Uterus (tissue), 4 donors: Measurements from ENCODE around the gene PPEF2. TPM values are rescaled to one million over a fixed set of nuclear protein-coding genes. Genes with fewer than 3 reads are reported as not detected.

Source experiments
- DNase-seq, 2 donors: peaks; one replicate each; pipeline ENCODE4 v3.0.0-alpha.2; 2019 to 2020
- H3K27ac ChIP-seq, 2 donors: fragments of 200-600 bp; sonication (generic); 1 replicate in 1 of 2; 2 replicates in 1 of 2; pipeline ENCODE4 v1.5.1; 2016 to 2018
- H3K27me3 ChIP-seq, 2 donors: fragments of 200-600 bp; sonication (generic); one replicate each; pipeline ENCODE4 v1.5.1; 2018 to 2019; ENCODE audit warnings: control low read depth in 1 of 2
- H3K36me3 ChIP-seq, 2 donors: fragments of 200-600 bp; sonication (generic); one replicate each; pipeline ENCODE4 v1.5.1; 2019; ENCODE audit warnings: control low read depth in 1 of 2
- H3K4me1 ChIP-seq, 2 donors: fragments of 200-600 bp; sonication (generic); one replicate each; pipeline ENCODE4 v1.5.1; 2018 to 2019; ENCODE audit warnings: control low read depth in 1 of 2
- H3K4me3 ChIP-seq, 2 donors: fragments of 200-600 bp; sonication (generic); 1 replicate in 1 of 2; 2 replicates in 1 of 2; pipeline ENCODE4 v1.5.1; 2018 to 2019; ENCODE audit warnings: mild to moderate bottlenecking in 1 of 2
- H3K9me3 ChIP-seq, 2 donors: fragments of 200-600 bp; sonication (generic); one replicate each; pipeline ENCODE4 v1.5.1; 2019; ENCODE audit warnings: control low read depth in 1 of 2
- CTCF ChIP-seq, 4 experiments: fragments of 200-600 bp in 2 of 4; fragments of 450-650 bp in 2 of 4; sonication (generic) in 2 of 4; IDR thresholded peaks; one replicate each; pipeline ENCODE4 v1.5.1; 2016 to 2019; ENCODE audit warnings: antibody characterized with exemption in 4 of 4, mild to moderate bottlenecking in 2 of 4, moderate library complexity in 1 of 4
- POLR2A ChIP-seq, 2 donors: fragments of 450-650 bp; IDR thresholded peaks; one replicate each; pipeline ENCODE4 v1.6.1; 2016; ENCODE audit warnings: antibody characterized with exemption in 2 of 2, mild to moderate bottlenecking in 1 of 2, moderate library complexity in 1 of 2
- intact Hi-C: fragments of 100-400 bp; cut with DNase I; formaldehyde crosslinking; loops from one replicate; pipeline ENCODE4 v1.15.1; 2023; ENCODE audit warnings: low total_unique reads
- total RNA-seq, 4 donors: library from RNA; depleted of rRNA in 3 of 4; stranded (reverse); fragments of >200 nt in 3 of 4; gene quantifications; one replicate each; pipeline versions ENCODE4 v1.1.0 to v1.2.4, GENCODE V29; 2014 to 2023
- donor health status: DM: yes; HTN: yes; CAD: no.

The PPEF2 gene, protein sequence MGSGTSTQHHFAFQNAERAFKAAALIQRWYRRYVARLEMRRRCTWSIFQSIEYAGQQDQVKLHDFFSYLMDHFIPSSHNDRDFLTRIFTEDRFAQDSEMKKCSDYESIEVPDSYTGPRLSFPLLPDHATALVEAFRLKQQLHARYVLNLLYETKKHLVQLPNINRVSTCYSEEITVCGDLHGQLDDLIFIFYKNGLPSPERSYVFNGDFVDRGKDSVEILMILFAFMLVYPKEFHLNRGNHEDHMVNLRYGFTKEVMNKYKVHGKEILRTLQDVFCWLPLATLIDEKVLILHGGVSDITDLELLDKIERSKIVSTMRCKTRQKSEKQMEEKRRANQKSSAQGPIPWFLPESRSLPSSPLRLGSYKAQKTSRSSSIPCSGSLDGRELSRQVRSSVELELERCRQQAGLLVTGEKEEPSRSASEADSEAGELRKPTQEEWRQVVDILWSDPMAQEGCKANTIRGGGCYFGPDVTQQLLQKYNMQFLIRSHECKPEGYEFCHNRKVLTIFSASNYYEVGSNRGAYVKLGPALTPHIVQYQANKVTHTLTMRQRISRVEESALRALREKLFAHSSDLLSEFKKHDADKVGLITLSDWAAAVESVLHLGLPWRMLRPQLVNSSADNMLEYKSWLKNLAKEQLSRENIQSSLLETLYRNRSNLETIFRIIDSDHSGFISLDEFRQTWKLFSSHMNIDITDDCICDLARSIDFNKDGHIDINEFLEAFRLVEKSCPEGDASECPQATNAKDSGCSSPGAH
- total RNA-seq = under 1 TPM in 1 of 4 donors, not detected in 3; 0.09 TPM

DNA sequence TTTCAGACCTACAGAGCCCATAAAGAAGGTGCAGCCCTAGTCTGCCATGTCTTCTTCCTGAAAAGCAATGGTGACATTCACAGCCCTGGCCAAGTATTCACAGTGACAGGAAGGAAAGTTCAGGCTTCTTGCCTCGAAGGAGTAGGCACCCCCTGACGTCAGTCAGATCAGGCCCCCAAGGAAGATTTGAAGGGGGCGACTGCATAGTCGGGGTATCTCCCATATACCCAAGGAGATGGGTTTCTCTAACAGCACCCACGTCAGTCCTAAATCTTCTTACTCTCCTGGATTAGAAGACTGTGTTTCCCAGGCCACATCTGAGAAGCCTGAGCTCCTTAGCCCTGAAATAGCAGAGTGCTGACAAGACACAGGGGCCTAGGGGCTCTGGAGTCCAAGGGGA is at the start of gene PPEF2:
Gene PPEF2, minus strand, starts transcription at position 101 of the 400 bp plus-strand sequence. CDS start 6,127 bp downstream, outside the sequence.
- no peaks in the 10 kb centered on the region for H3K9me3 ChIP-seq
- H3K27me3 ChIP-seq = no peaks in the 10 kb centered on the region
- H3K4me1 ChIP-seq = no peaks in the 10 kb centered on the region
- no peak for DNase-seq
- intact Hi-C loops = no loop called here
- TF ChIP-seq POLR2A (IDR thresholded peaks at IDR 0.05) (no peak), CTCF (IDR thresholded peaks at IDR 0.05) (no peak)
- no peak within 1 kb of the TSS for H3K4me3 ChIP-seq
- no peak within 1 kb of the TSS for H3K27ac ChIP-seq
- H3K36me3 ChIP-seq = no peaks in the 10 kb centered on the region

- H3K4me1 ChIP-seq = no peaks in the 10 kb centered on the region
- no peaks in the 10 kb centered on the region for H3K9me3 ChIP-seq
- no peaks in the 10 kb centered on the region for H3K36me3 ChIP-seq
- no peak for DNase-seq
- H3K27ac ChIP-seq = no peak overlapping the region
- no peak for TF ChIP-seq CTCF (IDR thresholded peaks at IDR 0.05)
- no peak for TF ChIP-seq POLR2A (IDR thresholded peaks at IDR 0.05)
- intact Hi-C loops = no loop called here
- no peaks in the 10 kb centered on the region for H3K27me3 ChIP-seq
- no peak overlapping the region for H3K4me3 ChIP-seq
Observed at GRCh38 chr4:75950213-75950815, 48.1 kb upstream of the PPEF2 start.

DNA sequence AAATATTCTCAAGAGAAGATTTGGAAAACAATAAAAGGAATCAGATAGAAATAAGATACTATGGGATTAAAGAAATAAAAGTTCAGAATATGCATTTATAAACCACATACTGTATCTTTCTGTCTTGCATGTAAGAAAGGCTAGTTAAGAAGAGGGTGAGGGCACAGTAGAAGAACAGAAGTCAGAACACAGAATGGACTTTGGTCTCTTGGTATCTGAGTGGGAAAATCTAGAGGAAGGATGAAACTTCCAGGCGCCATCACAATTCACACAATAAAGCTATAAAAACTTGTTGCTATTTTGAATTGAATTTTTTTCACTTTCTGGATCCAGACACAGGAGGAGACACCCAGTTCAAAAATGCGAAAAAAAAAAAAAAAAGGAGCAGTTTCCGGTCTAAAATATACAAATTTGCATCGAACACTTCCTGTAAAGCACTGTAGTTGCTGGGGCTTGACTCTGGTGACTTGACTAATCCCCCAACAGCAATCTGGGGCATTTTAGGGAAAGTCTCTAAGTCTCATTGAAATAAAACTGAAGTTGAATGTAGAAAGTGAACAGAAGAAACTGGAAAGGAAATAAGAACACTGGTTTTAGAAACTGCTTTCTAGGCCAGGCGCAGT is 46.7 kb upstream of the PPEF2 start:
- Histone ChIP-seq H3K9me3 (no peaks in the 10 kb centered on the region), H3K4me3 (no peak overlapping the region), H3K36me3 (no peaks in the 10 kb centered on the region), H3K27me3 (no peaks in the 10 kb centered on the region), H3K27ac (no peak overlapping the region), H3K4me1 (no peaks in the 10 kb centered on the region)
- TF ChIP-seq CTCF (IDR thresholded peaks at IDR 0.05) (no peak), POLR2A (IDR thresholded peaks at IDR 0.05) (no peak)
- DNase-seq = no peak
- intact Hi-C loops = no loop called here

DNA sequence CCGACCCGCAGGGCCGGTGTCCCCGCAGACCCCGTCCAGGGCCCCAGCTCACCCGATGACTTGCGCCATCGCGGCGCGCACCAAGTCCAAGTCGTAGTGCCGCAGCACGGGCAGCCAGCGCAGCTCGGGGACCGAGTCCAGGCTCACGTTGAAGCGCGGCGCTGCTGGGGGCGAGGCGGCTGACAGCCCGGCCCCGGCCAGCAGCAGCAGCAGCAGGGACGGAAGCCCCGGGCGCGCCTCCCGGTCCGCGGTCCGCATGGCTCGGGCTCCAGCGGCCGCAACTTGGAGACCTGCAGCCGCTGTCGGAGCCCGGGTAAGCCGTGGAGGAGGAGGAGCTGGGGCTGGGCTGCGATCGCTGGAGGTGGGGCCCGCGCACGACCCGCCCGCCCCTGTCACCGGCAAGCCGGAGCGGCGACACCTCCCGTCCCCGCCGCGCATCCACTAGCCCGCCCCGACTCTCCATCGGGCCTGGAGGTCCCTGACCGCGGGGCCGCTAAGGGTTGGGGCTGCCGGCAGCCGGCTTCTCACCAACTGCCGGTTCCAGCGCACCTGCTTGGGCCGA is 38.5 kb upstream of the PPEF2 start, which contains the start of gene NAAA:
Gene NAAA, minus strand, starts transcription at position 322 of the 562 bp plus-strand sequence. Its CDS starts 64 bp downstream, at position 258.
- TF ChIP-seq POLR2A (IDR thresholded peaks at IDR 0.05) = peak; percentile 28 to 36
- peak in 2 of 4 experiments; percentile 19 to 60 for TF ChIP-seq CTCF (IDR thresholded peaks at IDR 0.05)
- intact Hi-C loops = no loop called here
- Histone ChIP-seq H3K36me3 (no peaks in the 10 kb centered on the region), H3K4me1 (no peaks in the 10 kb centered on the region), H3K9me3 (no peaks in the 10 kb centered on the region), H3K4me3 (peak within 1 kb of the TSS; percentile 59 to 63), H3K27me3 (no peaks in the 10 kb centered on the region), H3K27ac (peak within 1 kb of the TSS; percentile 53 to 72)
- DNase-seq = peak; percentile 38 to 69
